ENCODE data around the gene HS1BP3. TPM values are rescaled to one million over a fixed set of nuclear protein-coding genes. Genes with fewer than 3 reads are reported as not detected.

The HS1BP3 gene
- total RNA-seq, 5 donors from 2014 or later (not counting 1 experiment from before 2014, with no cell fraction given): 11.1 to 20.7 (median 17.2) TPM

- Histone ChIP-seq H3K4me3 (ENCODE audit: control insufficient read depth in 1 of 2, extremely low read depth in 1 of 2, low read length in 1 of 2) (no peak overlapping the region), H3K27me3 (replicated peaks in 1 of 2; ENCODE audit: control insufficient read depth in 2 of 2, extremely low read depth in 1 of 2, insufficient read depth in 2 of 2, low read length in 1 of 2) (no peaks in the 10 kb centered on the region), H3K4me1 (ENCODE audit: control insufficient read depth in 1 of 2, extremely low read depth in 1 of 2, insufficient read depth in 2 of 2, low read length in 2 of 2) (no peaks in the 10 kb centered on the region), H3K27ac (ENCODE audit: low read length) (no peak overlapping the region), H3K9me3 (no peaks in the 10 kb centered on the region), H3K36me3 (ENCODE audit: control insufficient read depth in 2 of 2, extremely low read depth in 1 of 2, insufficient read depth in 1 of 2, low read length in 1 of 2) (peaks cover 7 to 55% of the 10 kb centered on the region in 2 donors)
- WGBS (ENCODE audit: insufficient coverage): 96% methylated on average over 4 of the region's 10 CpGs
- peaks cover 47% of the 10 kb centered on the region for H3K36me3 Mint-ChIP-seq
- H3K4me1 Mint-ChIP-seq: no peaks in the 10 kb centered on the region
- CTCF ChIA-PET: no interaction called here
- H3K27ac Mint-ChIP-seq: no peak overlapping the region
- DNase-seq (no peak), ATAC-seq (replicated peaks in 1 of 4) (no peak)
- POLR2A ChIA-PET: no interaction called here
- H3K4me3 Mint-ChIP-seq: no peak overlapping the region
- H3K27me3 Mint-ChIP-seq: no peaks in the 10 kb centered on the region
- H3K9me3 Mint-ChIP-seq: no peaks in the 10 kb centered on the region
Observed at GRCh38 chr2:20623241-20623640, 27.7 kb downstream of the HS1BP3 start.

GRCh38 chr2:20622731-20623130 is 28.2 kb downstream of the HS1BP3 start:
- no peaks in the 10 kb centered on the region for H3K4me1 Mint-ChIP-seq
- no peaks in the 10 kb centered on the region for H3K27me3 Mint-ChIP-seq
- WGBS (ENCODE audit: insufficient coverage): 85% methylated on average over 10 of the region's 10 CpGs
- DNase-seq (no peak), ATAC-seq (replicated peaks in 1 of 4) (no peak)
- Histone ChIP-seq H3K9me3 (no peaks in the 10 kb centered on the region), H3K27me3 (replicated peaks in 1 of 2; ENCODE audit: control insufficient read depth in 2 of 2, extremely low read depth in 1 of 2, insufficient read depth in 2 of 2, low read length in 1 of 2) (no peaks in the 10 kb centered on the region), H3K4me3 (ENCODE audit: control insufficient read depth in 1 of 2, extremely low read depth in 1 of 2, low read length in 1 of 2) (no peak overlapping the region), H3K36me3 (ENCODE audit: control insufficient read depth in 2 of 2, extremely low read depth in 1 of 2, insufficient read depth in 1 of 2, low read length in 1 of 2) (peaks cover 7 to 57% of the 10 kb centered on the region in 2 donors), H3K4me1 (ENCODE audit: control insufficient read depth in 1 of 2, extremely low read depth in 1 of 2, insufficient read depth in 2 of 2, low read length in 2 of 2) (no peaks in the 10 kb centered on the region), H3K27ac (ENCODE audit: low read length) (no peak overlapping the region)
- no peak overlapping the region for H3K4me3 Mint-ChIP-seq
- ChIA-PET POLR2A (no interaction called here), CTCF (no interaction called here)
- peaks cover 46% of the 10 kb centered on the region for H3K36me3 Mint-ChIP-seq
- no peaks in the 10 kb centered on the region for H3K9me3 Mint-ChIP-seq
- no peak overlapping the region for H3K27ac Mint-ChIP-seq

GRCh38 chr2:20622296-20622686 is 28.6 kb downstream of the HS1BP3 start:
- H3K9me3 Mint-ChIP-seq: no peaks in the 10 kb centered on the region
- H3K4me1 ChIP-seq (ENCODE audit: control insufficient read depth in 1 of 2, extremely low read depth in 1 of 2, insufficient read depth in 2 of 2, low read length in 2 of 2): no peaks in the 10 kb centered on the region
- peaks cover 7 to 57% of the 10 kb centered on the region in 2 donors for H3K36me3 ChIP-seq (ENCODE audit: control insufficient read depth in 2 of 2, extremely low read depth in 1 of 2, insufficient read depth in 1 of 2, low read length in 1 of 2)
- ChIA-PET CTCF (no interaction called here), POLR2A (no interaction called here)
- 83% methylated on average over 7 of the region's 11 CpGs for WGBS (ENCODE audit: insufficient coverage)
- no peak overlapping the region for H3K27ac ChIP-seq (ENCODE audit: low read length)
- no peak overlapping the region for H3K4me3 Mint-ChIP-seq
- DNase-seq: no peak
- H3K9me3 ChIP-seq: no peaks in the 10 kb centered on the region
- no peaks in the 10 kb centered on the region for H3K27me3 Mint-ChIP-seq
- peaks cover 42% of the 10 kb centered on the region for H3K36me3 Mint-ChIP-seq
- ATAC-seq (replicated peaks in 1 of 4): no peak
- H3K4me1 Mint-ChIP-seq: no peaks in the 10 kb centered on the region
- H3K4me3 ChIP-seq (ENCODE audit: control insufficient read depth in 1 of 2, extremely low read depth in 1 of 2, low read length in 1 of 2): no peak overlapping the region
- H3K27ac Mint-ChIP-seq: no peak overlapping the region
- no peaks in the 10 kb centered on the region for H3K27me3 ChIP-seq (replicated peaks in 1 of 2; ENCODE audit: control insufficient read depth in 2 of 2, extremely low read depth in 1 of 2, insufficient read depth in 2 of 2, low read length in 1 of 2)

GRCh38 chr2:20621366-20622295 is 29.3 kb downstream of the HS1BP3 start:
- peaks cover 42% of the 10 kb centered on the region for H3K36me3 Mint-ChIP-seq
- H3K27me3 Mint-ChIP-seq: no peaks in the 10 kb centered on the region
- no peaks in the 10 kb centered on the region for H3K9me3 Mint-ChIP-seq
- Histone ChIP-seq H3K9me3 (no peaks in the 10 kb centered on the region), H3K27ac (ENCODE audit: low read length) (no peak overlapping the region), H3K36me3 (ENCODE audit: control insufficient read depth in 2 of 2, extremely low read depth in 1 of 2, insufficient read depth in 1 of 2, low read length in 1 of 2) (peaks cover 7 to 57% of the 10 kb centered on the region in 2 donors), H3K27me3 (replicated peaks in 1 of 2; ENCODE audit: control insufficient read depth in 2 of 2, extremely low read depth in 1 of 2, insufficient read depth in 2 of 2, low read length in 1 of 2) (no peaks in the 10 kb centered on the region), H3K4me3 (ENCODE audit: control insufficient read depth in 1 of 2, extremely low read depth in 1 of 2, low read length in 1 of 2) (no peak overlapping the region), H3K4me1 (ENCODE audit: control insufficient read depth in 1 of 2, extremely low read depth in 1 of 2, insufficient read depth in 2 of 2, low read length in 2 of 2) (no peaks in the 10 kb centered on the region)
- WGBS (ENCODE audit: insufficient coverage): 95% methylated on average over 4 of the region's 12 CpGs
- no peak overlapping the region for H3K27ac Mint-ChIP-seq
- H3K4me3 Mint-ChIP-seq: no peak overlapping the region
- ATAC-seq (replicated peaks in 1 of 4) (no peak), DNase-seq (no peak)
- H3K4me1 Mint-ChIP-seq: no peaks in the 10 kb centered on the region
- CTCF ChIA-PET: no interaction called here
- POLR2A ChIA-PET: no interaction called here

GRCh38 chr2:20620696-20621365 is 30.1 kb downstream of the HS1BP3 start:
- ChIA-PET CTCF (no interaction called here), POLR2A (no interaction called here)
- H3K27ac ChIP-seq (ENCODE audit: low read length): no peak overlapping the region
- H3K27me3 ChIP-seq (replicated peaks in 1 of 2; ENCODE audit: control insufficient read depth in 2 of 2, extremely low read depth in 1 of 2, insufficient read depth in 2 of 2, low read length in 1 of 2): no peaks in the 10 kb centered on the region
- Mint-ChIP-seq H3K27me3 (no peaks in the 10 kb centered on the region), H3K4me3 (no peak overlapping the region), H3K27ac (no peak overlapping the region), H3K4me1 (no peaks in the 10 kb centered on the region), H3K36me3 (peaks cover 36% of the 10 kb centered on the region), H3K9me3 (no peaks in the 10 kb centered on the region)
- DNase-seq (no peak), ATAC-seq (replicated peaks in 1 of 4) (no peak)
- whole genome bisulfite sequencing (ENCODE audit: insufficient coverage): 97% methylated on average over 4 of the region's 4 CpGs
- H3K4me1 ChIP-seq (ENCODE audit: control insufficient read depth in 1 of 2, extremely low read depth in 1 of 2, insufficient read depth in 2 of 2, low read length in 2 of 2): no peaks in the 10 kb centered on the region
- H3K4me3 ChIP-seq (ENCODE audit: control insufficient read depth in 1 of 2, extremely low read depth in 1 of 2, low read length in 1 of 2): no peak overlapping the region
- H3K9me3 ChIP-seq: no peaks in the 10 kb centered on the region
- H3K36me3 ChIP-seq (ENCODE audit: control insufficient read depth in 2 of 2, extremely low read depth in 1 of 2, insufficient read depth in 1 of 2, low read length in 1 of 2): peaks cover 7 to 57% of the 10 kb centered on the region in 2 donors

GRCh38 chr2:20620271-20620681 is 30.6 kb downstream of the HS1BP3 start:
- no peak overlapping the region for H3K27ac ChIP-seq (ENCODE audit: low read length)
- no peaks in the 10 kb centered on the region for H3K27me3 ChIP-seq (replicated peaks in 1 of 2; ENCODE audit: control insufficient read depth in 2 of 2, extremely low read depth in 1 of 2, insufficient read depth in 2 of 2, low read length in 1 of 2)
- ATAC-seq (replicated peaks in 1 of 4): no peak
- H3K36me3 ChIP-seq (ENCODE audit: control insufficient read depth in 2 of 2, extremely low read depth in 1 of 2, insufficient read depth in 1 of 2, low read length in 1 of 2): peaks cover 7 to 57% of the 10 kb centered on the region in 2 donors
- WGBS (ENCODE audit: insufficient coverage): 95% methylated on average over 8 of the region's 8 CpGs
- ChIA-PET CTCF (no interaction called here), POLR2A (no interaction called here)
- no peak for DNase-seq
- Mint-ChIP-seq H3K27ac (no peak overlapping the region), H3K4me3 (no peak overlapping the region), H3K27me3 (no peaks in the 10 kb centered on the region), H3K4me1 (no peaks in the 10 kb centered on the region), H3K9me3 (no peaks in the 10 kb centered on the region), H3K36me3 (peaks cover 35% of the 10 kb centered on the region)
- H3K9me3 ChIP-seq: no peaks in the 10 kb centered on the region
- H3K4me3 ChIP-seq (ENCODE audit: control insufficient read depth in 1 of 2, extremely low read depth in 1 of 2, low read length in 1 of 2): no peak overlapping the region
- H3K4me1 ChIP-seq (ENCODE audit: control insufficient read depth in 1 of 2, extremely low read depth in 1 of 2, insufficient read depth in 2 of 2, low read length in 2 of 2): no peaks in the 10 kb centered on the region

Measured in T-cell (primary cell).